Left colon (tissue), 2 donors: Measurements from ENCODE around the gene NOL9. TPM values are rescaled to one million over a fixed set of nuclear protein-coding genes. Genes with fewer than 3 reads are reported as not detected.

ENCODE experiments used
- ATAC-seq: fragments of 200-7000 bp; cut with Tn5 transposase; one replicate; pipeline ENCODE4 v1.9.1; 2020; ENCODE audit warnings: mild to moderate bottlenecking, moderate library complexity
- DNase-seq, 2 donors: peaks; one replicate each; pipeline ENCODE4 v3.0.0-alpha.2; 2020
- intact Hi-C, 2 donors: fragments of 100-400 bp; cut with DNase I in 1 of 2; cut with micrococcal nuclease in 1 of 2; formaldehyde crosslinking; loops; one replicate each; pipeline versions ENCODE4 v1.11.2 to v1.14.0; 2022; cut with DNase I, micrococcal nuclease
- total RNA-seq, 2 donors: library from RNA; stranded (reverse); fragmentation: NEBNext Ultra II Directional; extraction: Animal tissue kit (Norgen Biotek cat#: 25700); gene quantifications; one replicate each; pipeline ENCODE4 v1.2.1, GENCODE V29; 2021
- donor health status: DM: no; HTN: no; CAD: no.
- donor health status: DM: yes; HTN: yes; CAD: no.

The NOL9 gene
- total RNA-seq, 2 donors from 2014 or later, result 18.3 to 18.5 TPM

DNA sequence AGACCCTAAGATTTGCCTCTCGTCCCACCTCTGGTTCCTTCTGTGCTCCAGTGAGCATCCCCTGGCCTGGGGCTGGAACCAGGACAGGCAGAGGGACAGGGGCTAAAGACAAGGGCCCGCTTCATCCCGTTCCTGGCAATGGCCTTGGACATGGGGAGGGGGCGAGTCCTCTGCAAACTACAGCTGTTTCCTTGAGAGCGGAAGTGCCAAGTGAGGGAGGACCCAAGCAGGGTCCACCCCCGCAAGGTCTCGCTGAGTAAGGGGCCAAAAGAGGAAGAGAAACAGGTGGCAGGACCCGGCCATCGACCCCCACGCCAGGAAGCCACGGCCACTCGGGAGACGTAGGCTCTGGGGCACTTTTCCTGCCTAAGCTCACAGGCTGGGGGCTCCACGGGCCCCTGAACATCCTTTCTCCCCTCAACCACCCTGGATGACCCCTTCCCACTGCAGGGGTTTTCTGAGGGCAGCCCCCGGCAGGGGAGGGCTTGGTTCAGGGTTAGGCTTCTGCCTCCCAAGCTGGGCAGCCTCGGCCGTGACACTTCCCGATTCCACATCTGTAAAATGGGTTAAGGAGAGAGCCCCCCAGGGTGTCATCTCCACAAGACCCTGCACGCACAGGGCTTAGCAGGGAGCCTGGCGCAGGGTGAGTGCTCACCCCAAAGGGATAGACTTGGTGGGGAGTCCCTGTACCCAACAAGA is 44.9 kb downstream of the NOL9 start:
- DNase-seq (no peak), ATAC-seq (no peak)
- intact Hi-C loops, result no loop called here

DNA sequence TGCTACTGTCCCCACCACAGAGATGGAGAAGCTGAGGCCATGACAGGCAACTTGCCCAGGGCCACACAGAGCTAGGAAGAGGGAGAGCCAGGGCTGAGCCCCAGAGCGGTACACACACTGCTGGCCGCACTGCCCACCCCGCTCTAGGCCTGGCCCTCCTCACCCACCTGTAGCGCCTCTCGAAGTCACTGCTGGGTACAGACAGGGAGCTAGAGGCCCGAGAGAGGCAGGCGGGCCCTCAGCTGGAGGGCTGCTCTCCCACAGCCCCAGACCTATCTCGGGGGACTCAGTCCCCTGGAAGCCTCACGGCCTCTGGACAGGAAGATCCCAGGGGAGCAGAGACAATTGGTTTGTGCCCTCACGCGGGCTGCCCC is 45.5 kb downstream of the NOL9 start:
- DNase-seq (no peak), ATAC-seq (no peak)
- intact Hi-C loops, result no loop called here

DNA sequence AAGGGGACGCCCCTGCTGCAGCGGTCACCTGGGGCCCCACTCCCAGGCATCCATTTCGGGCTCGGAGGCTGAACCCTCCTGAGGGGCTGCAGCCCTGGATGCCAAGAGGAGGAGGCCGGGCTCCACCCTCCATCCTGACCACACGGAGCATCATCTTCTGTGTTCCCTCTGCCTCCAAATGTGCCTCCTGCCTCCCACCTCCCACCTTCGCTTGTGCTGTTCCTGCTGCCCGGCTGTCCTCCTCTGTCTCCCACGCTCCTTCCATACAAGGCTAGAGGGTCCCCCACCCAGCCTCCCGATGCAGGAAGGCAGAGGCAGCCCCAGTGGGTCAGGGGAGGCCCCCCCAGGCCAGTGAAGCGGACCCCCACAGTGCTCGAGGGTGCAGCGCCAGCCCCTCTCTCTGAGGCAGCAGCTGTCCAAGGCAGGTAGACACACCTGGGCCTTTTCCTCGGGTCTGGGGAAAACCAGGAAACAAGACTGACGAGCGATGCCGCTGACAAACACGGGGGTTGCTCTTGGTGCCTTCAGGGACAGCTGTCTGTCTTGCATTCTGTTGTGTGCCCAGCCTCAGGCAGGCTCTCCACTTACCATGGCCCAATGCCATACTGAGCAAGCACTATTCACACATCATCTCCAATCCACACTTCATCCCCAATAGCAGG is 46.0 kb downstream of the NOL9 start:
- DNase-seq (no peak), ATAC-seq (no peak)
- intact Hi-C loops, result no loop called here

DNA sequence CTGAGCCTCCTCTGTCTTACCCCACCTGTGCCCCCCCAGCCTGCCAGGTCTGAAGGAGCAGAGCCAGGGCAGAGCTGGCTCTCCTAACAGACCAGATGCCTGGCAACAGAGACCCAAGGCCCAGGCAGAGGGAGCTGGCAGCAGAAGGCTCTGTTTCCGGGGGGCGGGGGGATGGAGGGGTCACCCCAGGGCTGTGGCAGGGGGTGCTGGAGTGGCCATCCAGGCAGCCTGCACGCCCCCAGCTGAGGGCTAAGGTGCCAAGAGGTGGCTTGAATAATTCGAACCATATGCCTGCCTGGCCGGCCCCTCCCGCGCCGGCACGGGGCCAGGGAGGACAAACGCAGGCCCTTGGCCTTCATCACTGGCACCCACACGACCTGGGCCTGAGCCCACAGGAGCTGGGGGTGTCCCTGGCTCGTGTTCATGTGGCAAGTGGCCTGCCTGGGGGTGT is 46.8 kb downstream of the NOL9 start:
- intact Hi-C loops, result no loop called here
- no peak for ATAC-seq
- no peak for DNase-seq

GRCh38 chr1:6507037-6507428 is 47.3 kb downstream of the NOL9 start:
- no peak for ATAC-seq
- intact Hi-C loops, result no loop called here
- no peak for DNase-seq

DNA sequence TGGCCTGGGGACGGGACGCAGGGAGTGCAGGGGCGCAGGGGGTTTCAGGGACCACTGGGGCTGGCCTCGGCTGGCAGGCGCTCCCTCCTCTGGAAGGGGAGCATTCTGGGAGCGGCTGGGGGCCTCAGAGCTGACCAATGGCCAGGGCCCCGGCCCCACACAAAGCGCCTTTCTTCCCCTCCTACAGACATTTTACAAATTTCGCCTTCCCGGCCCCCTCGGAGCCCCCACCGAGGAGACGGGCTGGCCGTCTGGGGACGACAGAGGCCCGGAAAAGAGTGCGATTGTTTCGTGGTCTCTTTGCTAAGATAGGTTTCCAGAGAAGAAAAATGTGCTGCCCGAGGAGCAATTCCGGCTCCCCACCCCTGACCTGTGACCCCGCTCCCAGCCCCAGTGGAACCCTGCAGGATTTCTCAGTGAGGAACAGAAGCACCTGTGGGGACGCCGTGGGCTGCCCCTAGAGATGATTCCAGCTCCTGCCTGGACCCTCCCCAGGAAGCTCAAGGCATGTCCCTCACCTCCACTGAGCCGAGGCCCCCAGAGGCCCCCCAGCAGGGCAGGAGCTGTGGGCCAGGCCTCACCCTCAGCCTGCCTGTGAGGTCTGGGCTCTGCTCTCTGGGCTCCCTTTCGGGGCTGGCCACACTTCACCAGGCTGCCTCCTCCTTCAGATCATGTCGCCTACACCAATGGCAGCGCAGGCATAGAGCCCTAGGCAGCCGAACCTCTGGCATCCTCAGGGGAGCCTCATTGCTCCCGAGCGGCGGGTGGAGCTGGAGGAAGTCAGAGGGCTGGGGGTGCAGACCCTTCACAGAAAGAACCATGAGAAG is 47.9 kb downstream of the NOL9 start:
- no peak for DNase-seq
- intact Hi-C loops, result no loop called here
- no peak for ATAC-seq

DNA sequence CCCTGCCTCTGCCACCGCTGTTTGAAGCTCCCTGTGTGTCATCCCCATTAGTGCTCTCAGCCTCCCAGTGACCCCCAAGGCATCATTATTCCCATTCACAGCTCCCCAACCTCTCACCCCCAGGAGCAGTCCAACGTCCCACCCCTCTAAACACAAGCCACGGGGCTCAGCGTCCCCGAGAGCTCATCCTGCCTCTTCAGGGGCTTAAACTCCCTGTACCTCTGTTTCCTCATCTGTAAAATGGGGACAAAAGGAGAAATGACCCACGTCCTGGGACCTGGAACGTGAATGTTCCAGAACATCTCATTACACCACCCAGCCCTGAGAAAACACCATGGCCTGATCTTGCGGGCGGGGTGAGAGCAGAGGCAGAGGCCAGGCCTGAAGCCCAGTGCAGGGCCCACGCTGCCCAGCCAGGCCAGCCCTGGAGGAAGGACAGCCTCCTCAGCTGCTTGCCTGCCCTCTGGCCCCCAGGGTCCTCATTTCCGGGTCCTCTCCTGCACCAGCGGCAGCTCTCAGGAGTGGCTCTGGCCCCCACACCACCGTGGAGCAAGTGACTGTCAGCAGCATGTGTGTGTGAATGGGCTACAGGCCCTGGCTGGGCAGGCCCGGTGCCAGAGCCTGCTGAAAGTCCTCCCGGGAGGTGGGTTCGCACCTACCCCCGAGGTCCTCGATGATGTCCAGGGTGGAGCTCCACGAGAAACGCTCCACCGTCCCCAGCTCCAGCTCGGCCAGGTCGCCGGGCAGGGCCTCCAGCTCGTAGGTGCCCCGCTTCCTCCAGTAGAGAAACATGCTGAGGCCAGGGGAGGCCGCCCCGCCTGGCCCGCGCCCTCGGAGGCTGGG is 48.7 kb downstream of the NOL9 start:
- DNase-seq, result no peak
- intact Hi-C loops, result no loop called here
- ATAC-seq, result no peak

- DNase-seq (no peak), ATAC-seq (no peak)
- intact Hi-C loops, result no loop called here
Measured at GRCh38 chr1:6504887-6505286, 49.4 kb downstream of the NOL9 start.

- ATAC-seq, result no peak
Measured at GRCh38 chr1:6503884-6504602, 50.3 kb downstream of the NOL9 start.

DNA sequence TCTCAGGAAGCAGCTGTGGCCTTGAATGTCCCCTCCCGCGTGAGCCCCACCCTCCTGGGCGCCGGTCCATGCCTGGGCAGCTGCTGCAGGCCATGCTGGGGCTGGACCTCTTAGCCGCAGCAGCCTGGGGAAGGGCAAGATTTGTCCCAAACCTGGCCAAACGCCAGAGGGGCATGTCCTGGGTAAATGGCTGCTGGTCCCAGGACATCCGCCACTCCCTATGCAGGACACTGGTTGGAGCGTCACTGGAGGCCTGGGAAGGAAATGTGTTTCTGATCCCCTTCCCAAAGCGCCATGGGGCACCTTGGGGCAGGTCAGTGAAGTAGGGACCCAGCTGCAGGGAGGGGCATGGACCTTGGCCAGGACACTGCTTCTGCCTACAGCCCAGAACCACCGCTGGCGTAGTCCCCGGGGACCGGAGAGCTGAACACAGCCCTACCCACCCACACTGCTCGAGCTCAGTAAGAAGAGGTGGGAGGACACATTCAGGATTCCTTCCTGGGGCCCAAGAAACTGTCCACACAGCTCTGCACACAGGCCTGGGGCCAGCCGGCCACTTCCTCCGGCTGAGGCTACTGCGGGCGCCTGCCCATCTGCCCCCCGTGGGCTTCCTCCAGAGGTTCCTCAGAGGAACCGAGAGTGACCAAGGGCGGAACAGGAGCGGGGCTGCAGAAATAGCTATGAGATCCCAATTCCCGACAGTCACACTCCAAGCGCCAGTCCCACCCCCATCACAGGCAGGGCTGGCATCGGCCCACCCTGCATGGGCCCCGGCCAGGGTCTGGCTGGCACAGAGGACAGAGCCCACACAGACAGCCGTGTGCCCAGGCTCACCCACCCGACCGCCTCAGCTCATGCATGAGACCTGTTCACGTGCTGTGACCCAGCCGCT is 52.1 kb downstream of the NOL9 start:
- intact Hi-C loops, result no loop called here
- ATAC-seq (peak; percentile 54), DNase-seq (peak in 1 of 2 donors; percentile 44)

More at GRCh38 chr1:6503884-6504602, 50.3 kb downstream of the NOL9 start:
- intact Hi-C loops, result no loop called here
- DNase-seq, result no peak

DNA sequence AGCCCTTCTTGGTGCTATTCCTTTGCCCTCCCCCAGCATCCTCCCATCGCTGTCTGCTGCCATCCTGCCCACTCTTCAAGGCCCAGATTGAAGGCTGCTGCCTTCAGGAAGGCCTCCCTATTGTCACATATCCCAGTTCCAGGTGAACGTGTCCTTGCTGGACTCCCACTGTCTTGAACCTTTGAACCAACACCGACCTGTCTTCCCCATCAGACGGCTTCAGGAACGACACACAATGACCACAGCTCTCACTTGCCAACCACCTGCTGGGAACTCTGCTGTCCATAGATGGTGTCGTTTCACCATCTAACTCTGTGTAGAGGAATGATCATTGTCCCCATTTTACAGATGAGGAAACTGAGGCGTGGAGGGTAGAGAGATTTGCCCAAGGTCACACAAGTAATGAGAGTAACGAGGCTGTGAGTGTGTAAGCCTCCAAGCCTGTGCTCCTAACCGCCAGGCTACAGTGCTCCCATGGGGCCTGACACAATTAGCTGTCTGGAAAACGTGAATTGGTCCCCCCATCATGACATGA is 53.0 kb downstream of the NOL9 start:
- ATAC-seq (no peak), DNase-seq (no peak)
- intact Hi-C loops, result no loop called here

GRCh38 chr1:6500544-6501278 is 53.6 kb downstream of the NOL9 start:
- intact Hi-C loops, result no loop called here
- DNase-seq, result no peak
- no peak for ATAC-seq

GRCh38 chr1:6499296-6499695 is 55.0 kb downstream of the NOL9 start:
- no peak for ATAC-seq
- intact Hi-C loops, result no loop called here
- no peak for DNase-seq

GRCh38 chr1:6498576-6499111 is 55.7 kb downstream of the NOL9 start:
- ATAC-seq (no peak), DNase-seq (no peak)
- intact Hi-C loops, result no loop called here

- no peak for ATAC-seq
- intact Hi-C loops, result no loop called here
- DNase-seq, result no peak
Measured at GRCh38 chr1:6497867-6498575, 56.3 kb downstream of the NOL9 start.
